GM18951 (cell line): Measurements from ENCODE around the gene GTPBP1.

Source experiments
- POLR2A ChIP-seq: IDR thresholded peaks from 4 replicates; pipeline ENCODE4 v1.6.1; 2011; ENCODE audit warnings: mild to moderate bottlenecking; ENCODE audit not compliant: insufficient read length, insufficient read depth; ENCODE audit errors: extremely low read depth
- in situ Hi-C: fragments of 300-500 bp; cut with MboI; formaldehyde crosslinking; loops from one replicate; pipeline ENCODE4 v1.12.0; 2022; ENCODE audit warnings: low sequenced_read_pairs, mixed read lengths, inconsistent platforms; ENCODE audit not compliant: unreplicated experiment

GTPBP1 gene

GRCh38 chr22:38745676-38746460 is 40.1 kb downstream of the GTPBP1 start:
- no peak for TF ChIP-seq POLR2A
- in situ Hi-C loops: no loop called here

- in situ Hi-C loops: no loop called here
- no peak for TF ChIP-seq POLR2A
These were observed 42.9 kb downstream of the GTPBP1 start for GRCh38 chr22:38748487-38749136.

- in situ Hi-C loops: no loop called here
- no peak for TF ChIP-seq POLR2A
These were observed 44.4 kb downstream of the GTPBP1 start for GRCh38 chr22:38750104-38750503.

- in situ Hi-C loops: no loop called here
- TF ChIP-seq POLR2A: no peak
These were observed 44.9 kb downstream of the GTPBP1 start for GRCh38 chr22:38750638-38751037.

GRCh38 chr22:38751066-38751421 is 45.3 kb downstream of the GTPBP1 start:
- in situ Hi-C loops: no loop called here
- TF ChIP-seq POLR2A: no peak

- in situ Hi-C loops: no loop called here
- no peak for TF ChIP-seq POLR2A
These were observed 45.9 kb downstream of the GTPBP1 start for GRCh38 chr22:38751422-38752346.

- no peak for TF ChIP-seq POLR2A
- in situ Hi-C loops: no loop called here
These were observed 48.4 kb downstream of the GTPBP1 start for GRCh38 chr22:38753948-38754750.

GRCh38 chr22:38754751-38755154 is 49.0 kb downstream of the GTPBP1 start:
- in situ Hi-C loops: no loop called here
- no peak for TF ChIP-seq POLR2A

GRCh38 chr22:38755155-38755910 is 49.6 kb downstream of the GTPBP1 start:
- peak; percentile 7 for TF ChIP-seq POLR2A
- in situ Hi-C loops: no loop called here

GRCh38 chr22:38755911-38756532 is 50.3 kb downstream of the GTPBP1 start, which contains the start of gene SUN2:
SUN2 (minus strand) TSS chr22:38755998; CDS start chr22:38752628, 3,370 bp downstream.
- in situ Hi-C loops: no loop called here
- peak; percentile 76 for TF ChIP-seq POLR2A

- in situ Hi-C loops: no loop called here
- TF ChIP-seq POLR2A: peak; percentile 34
These were observed 51.1 kb downstream of the GTPBP1 start for GRCh38 chr22:38756711-38757463.
